HepG2 (cell line): Measurements from ENCODE around the gene NT5C1A. TPM values are rescaled to one million over a fixed set of nuclear protein-coding genes. Genes with fewer than 3 reads are reported as not detected.

Source experiments
- ATAC-seq: fragments of 200-7000 bp; cut with Tn5 transposase; 3 replicates; pipeline ENCODE4 v1.9.1; 2020; ENCODE audit warnings: mild to moderate bottlenecking, moderate library complexity
- BruUV-seq: library from RNA; stranded (reverse); fragments of 400-500 nt; replicated peaks from 2 replicates; lab custom pipeline; 2021; lab: Mats Ljungman, UMichigan
- CTCF ChIA-PET: fragments of 300-600 bp; formaldehyde crosslinking; extraction: SDS; loops from one replicate; lab custom pipeline; 2021; ENCODE audit warnings: low total read pairs, inconsistent platforms, low intra/inter-chr PET ratio; lab: Yijun Ruan, JAX
- POLR2A ChIA-PET: fragments of 350-600 bp; sonication (Branson Sonifier 250); formaldehyde crosslinking; loops from one replicate; lab custom pipeline; 2020; ENCODE audit warnings: antibody characterized with exemption, inconsistent platforms; lab: Yijun Ruan, JAX
- DNase-seq: peaks from one replicate; pipeline ENCODE4 v3.0.0-alpha.2; 2015; ENCODE audit warnings: low spot score
- FAIRE-seq: peaks from 3 replicates; lab custom pipeline; 2011; peaks lifted over from hg19 to GRCh38; lab: Jason Lieb, UNC
- H2AFZ ChIP-seq: one replicate; pipeline ENCODE4 v1.6.1; 2011; ENCODE audit warnings: low read length, inconsistent platforms
- H3K27ac ChIP-seq: fragments of 300-600 bp; 3 replicates; pipeline ENCODE4 v1.8.0; 2011; ENCODE audit warnings: mixed run types, mild to moderate bottlenecking, mixed read lengths, low read length, inconsistent platforms; ENCODE audit not compliant: insufficient read depth; ENCODE audit errors: extremely low read length
- H3K27me3 ChIP-seq, 2 experiments: fragments of 200-600 bp in 1 of 2; 2 replicates in 1 of 2; 3 replicates in 1 of 2; pipeline versions ENCODE4 v1.6.0 to v1.8.0; 2011; ENCODE audit warnings: low read length in 2 of 2, mild to moderate bottlenecking in 2 of 2, moderate library complexity in 2 of 2, inconsistent platforms in 1 of 2; ENCODE audit not compliant: insufficient read depth in 2 of 2, control insufficient read depth in 1 of 2
- H3K36me3 ChIP-seq, 2 experiments: fragments of 200-600 bp in 1 of 2; replicated peaks in 1 of 2; 2 replicates in 1 of 2; 3 replicates in 1 of 2; pipeline versions ENCODE4 v1.5.1 to v1.8.0; 2011; ENCODE audit warnings: low read length in 2 of 2, inconsistent platforms in 1 of 2; ENCODE audit not compliant: insufficient read depth in 2 of 2, control insufficient read depth in 1 of 2
- H3K4me1 ChIP-seq: 2 replicates; pipeline ENCODE4 v1.5.1; 2012; ENCODE audit warnings: low read length, inconsistent platforms; ENCODE audit not compliant: insufficient read depth
- H3K4me2 ChIP-seq: 2 replicates; pipeline ENCODE4 v1.6.0; 2011; ENCODE audit warnings: low read depth, low read length, inconsistent platforms
- H3K4me3 ChIP-seq, 3 experiments: fragments of 200-600 bp in 1 of 3; sonication (generic), shearing (Covaris generic) in 1 of 3; replicated peaks in 1 of 3; 2 replicates each; pipeline ENCODE4 v1.5.1; 2011 to 2016; ENCODE audit warnings: low read length in 3 of 3, inconsistent platforms in 2 of 3, low read depth in 2 of 3, mild to moderate bottlenecking in 2 of 3, control low read depth in 1 of 3, mixed read lengths in 1 of 3; ENCODE audit not compliant: insufficient read depth in 1 of 3
- H3K79me2 ChIP-seq: one replicate; pipeline ENCODE4 v1.6.1; 2011; ENCODE audit warnings: low read length, inconsistent platforms; ENCODE audit not compliant: insufficient read depth
- H3K9ac ChIP-seq: 2 replicates; pipeline ENCODE4 v1.6.0; 2011; ENCODE audit warnings: mild to moderate bottlenecking, low read depth, low read length, inconsistent platforms; ENCODE audit not compliant: insufficient read depth
- H3K9me3 ChIP-seq: 2 replicates; pipeline ENCODE4 v1.5.1; 2012; ENCODE audit warnings: mild to moderate bottlenecking, low read length
- H4K20me1 ChIP-seq: 2 replicates; pipeline ENCODE4 v1.6.0; 2011; ENCODE audit warnings: inconsistent platforms, mild to moderate bottlenecking, low read length, moderate library complexity; ENCODE audit not compliant: insufficient read depth
- NFE2 ChIP-seq: sonication (generic); formaldehyde crosslinking; IDR thresholded peaks from 2 replicates; pipeline ENCODE4 v1.4.0; 2020; ENCODE audit warnings: missing genetic modification reagents
- NFE2L2 ChIP-seq: fragments of 150-350 bp; IDR thresholded peaks from 2 replicates; pipeline ENCODE4 v1.6.1; 2014; ENCODE audit warnings: low read length
- SKI ChIP-seq: fragments of 450-650 bp; IDR thresholded peaks from one replicate; pipeline ENCODE4 v1.6.1; 2018; ENCODE audit warnings: mild to moderate bottlenecking; ENCODE audit not compliant: partially characterized antibody
- SMAD1 ChIP-seq: sonication (generic); formaldehyde crosslinking; IDR thresholded peaks from 2 replicates; pipeline ENCODE4 v1.4.0; 2020; ENCODE audit warnings: missing genetic modification reagents, low read depth, mild to moderate bottlenecking, borderline replicate concordance
- ZNF503 ChIP-seq: sonication (generic); formaldehyde crosslinking; IDR thresholded peaks from 2 replicates; pipeline ENCODE4 v1.4.0; 2020; ENCODE audit warnings: missing genetic modification reagents
- WGBS: methylation state at CpG from one replicate; pipeline ENCODE4 v1.1.6; 2017; ENCODE audit warnings: low lambda C conversion rate; 5-methylcytosine and 5-hydroxymethylcytosine counted together
- in situ Hi-C: cut with HindIII; loops from 2 replicates; pipeline ENCODE4 v1.10.0; 2017; ENCODE audit warnings: low pct_unique_long_range_greater_than_20kb; ENCODE audit not compliant: extremely low pct_ligation_motif_present
- intact Hi-C: fragments of 100-400 bp; cut with micrococcal nuclease; formaldehyde crosslinking; loops from one replicate; pipeline ENCODE4 v1.10.0; 2022; ENCODE audit not compliant: unreplicated experiment
- polyA plus RNA-seq, 8 experiments: library from polyadenylated mRNA; depleted of rRNA in 3 of 8; stranded (reverse) in 7 of 8; unstranded in 1 of 8; fragments of >200 nt; fragmentation: Illumina TruSeq in 4 of 8; extraction: Trizol in 4 of 8; gene quantifications; 2 replicates each; pipeline versions ENCODE4 v1.2.1 to v1.2.3, GENCODE V29; 2011 to 2016; ENCODE audit warnings: low read depth in 4 of 8, missing spikeins in 1 of 8, mixed read lengths in 1 of 8; ENCODE audit not compliant: insufficient read depth in 1 of 8
- total RNA-seq, 5 experiments: library from RNA; depleted of rRNA; stranded (reverse); fragments of >200 nt; fragmentation: Illumina TruSeq; extraction: Trizol; gene quantifications; 2 replicates each; pipeline ENCODE4 v1.2.3, GENCODE V29; 2016; ENCODE audit warnings: low read depth in 1 of 5

NT5C1A gene
- total and polyA plus RNA-seq, 2 of the 13 experiments (the other 11 are each of a cell fraction or from before 2014, with no cell fraction given), result not detected

GRCh38 chr1:39659538-39659937 is 12.4 kb downstream of the NT5C1A start (continued):
- no peak for TF ChIP-seq ZNF503 (CRISPR knock-in tag)
- TF ChIP-seq, all 625 proteins: peak for 0

GRCh38 chr1:39659110-39659509 is 12.8 kb downstream of the NT5C1A start:
- Histone ChIP-seq H3K4me2 (no peak overlapping the region), H3K4me1 (no peaks in the 10 kb centered on the region), H3K36me3 (no peaks in the 10 kb centered on the region), H3K79me2 (no peaks in the 10 kb centered on the region), H3K9ac (no peak overlapping the region), H3K4me3 (no peak overlapping the region), H3K27ac (no peak overlapping the region), H3K27me3 (peaks cover 0 to 52% of the 10 kb centered on the region in 2 experiments; a peak in 2 of 5 replicates), H3K9me3 (no peaks in the 10 kb centered on the region), H2AFZ (no peak overlapping the region), H4K20me1 (no peaks in the 10 kb centered on the region)
- ATAC-seq (no peak), FAIRE-seq (no peak), DNase-seq (no peak)
- WGBS, result 20% methylated on average over 6 of the region's 12 CpGs
- TF ChIP-seq NFE2L2 (no peak), SKI (no peak), NFE2 (no peak), SMAD1 (CRISPR knock-in tag) (no peak)
- intact Hi-C loops, result no loop called here
- in situ Hi-C loops, result no loop called here
- CTCF ChIA-PET, result interaction anchor here (1.9 kb wide), 1 partner anchor 53 kb away, joined by 10 read pairs; no protein-coding TSS in a partner anchor
- POLR2A ChIA-PET, result no interaction called here
- BruUV-seq, result no TSS peak
